ENCODE data around the gene ROBO4. TPM values are rescaled to one million over a fixed set of nuclear protein-coding genes. Genes with fewer than 3 reads are reported as not detected.
A peak's percentile ranks its signal among the peaks of the same experiment; 100 is the strongest.

Gene ROBO4
- total RNA-seq, 1 donor from 2014 or later = 34.4 TPM

- intact Hi-C loops (cut with DNase I) = no loop called here
- ATAC-seq = peak; percentile 40
- no peak for DNase-seq (ENCODE audit: low spot score)
These were observed 4.8 kb downstream of the ROBO4 start for GRCh38 chr11:124892750-124893454.

GRCh38 chr11:124892146-124892545, 5.5 kb downstream of the ROBO4 start:
- intact Hi-C loops (cut with DNase I) = no loop called here
- DNase-seq (ENCODE audit: low spot score) = no peak
- no peak for ATAC-seq

GRCh38 chr11:124891373-124891861, 6.2 kb downstream of the ROBO4 start:
- ATAC-seq = peak; percentile 13
- DNase-seq (ENCODE audit: low spot score) = no peak

GRCh38 chr11:124890683-124891372, 6.8 kb downstream of the ROBO4 start:
- DNase-seq (ENCODE audit: low spot score) = no peak
- intact Hi-C loops (cut with DNase I) = no loop called here
- no peak for ATAC-seq

More at GRCh38 chr11:124891373-124891861, 6.2 kb downstream of the ROBO4 start:
- intact Hi-C loops (cut with DNase I) = no loop called here

- intact Hi-C loops (cut with DNase I) = no loop called here
- ATAC-seq = no peak
These were observed 7.5 kb downstream of the ROBO4 start for GRCh38 chr11:124890151-124890550.

GRCh38 chr11:124889191-124890091, 8.2 kb downstream of the ROBO4 start:
- DNase-seq (ENCODE audit: low spot score) (no peak), ATAC-seq (no peak)
- intact Hi-C loops (cut with DNase I) = no loop called here

More at GRCh38 chr11:124890151-124890550, 7.5 kb downstream of the ROBO4 start:
- DNase-seq (ENCODE audit: low spot score) = no peak

- ATAC-seq (no peak), DNase-seq (ENCODE audit: low spot score) (no peak)
- intact Hi-C loops (cut with DNase I) = no loop called here
These were observed 10.0 kb downstream of the ROBO4 start for GRCh38 chr11:124887667-124888013.

GRCh38 chr11:124886978-124887666, 10.5 kb downstream of the ROBO4 start:
- intact Hi-C loops (cut with DNase I) = no loop called here
- ATAC-seq (no peak), DNase-seq (ENCODE audit: low spot score) (no peak)

GRCh38 chr11:124886476-124886875, 11.2 kb downstream of the ROBO4 start:
- intact Hi-C loops (cut with DNase I) = no loop called here
- DNase-seq (ENCODE audit: low spot score) = no peak
- ATAC-seq = no peak

- ATAC-seq = no peak
- intact Hi-C loops (cut with DNase I) = no loop called here
- no peak for DNase-seq (ENCODE audit: low spot score)
These were observed 12.7 kb downstream of the ROBO4 start for GRCh38 chr11:124884869-124885479.

GRCh38 chr11:124884340-124884739, 13.3 kb downstream of the ROBO4 start:
- intact Hi-C loops (cut with DNase I) = no loop called here
- DNase-seq (ENCODE audit: low spot score) (no peak), ATAC-seq (no peak)

GRCh38 chr11:124882339-124883071, 15.2 kb downstream of the ROBO4 start:
- intact Hi-C loops (cut with DNase I) = no loop called here
- ATAC-seq = peak; percentile 35
- no peak for DNase-seq (ENCODE audit: low spot score)

- no peak for ATAC-seq
- intact Hi-C loops (cut with DNase I) = no loop called here
These were observed 16.7 kb downstream of the ROBO4 start for GRCh38 chr11:124880958-124881357.

GRCh38 chr11:124880290-124880611, 17.4 kb downstream of the ROBO4 start:
- no peak for ATAC-seq
- DNase-seq (ENCODE audit: low spot score) = no peak

More at GRCh38 chr11:124880958-124881357, 16.7 kb downstream of the ROBO4 start:
- DNase-seq (ENCODE audit: low spot score) = no peak

GRCh38 chr11:124879493-124880289, 18.0 kb downstream of the ROBO4 start:
- ATAC-seq (no peak), DNase-seq (ENCODE audit: low spot score) (no peak)
- intact Hi-C loops (cut with DNase I) = no loop called here

More at GRCh38 chr11:124880290-124880611, 17.4 kb downstream of the ROBO4 start:
- intact Hi-C loops (cut with DNase I) = no loop called here

GRCh38 chr11:124878759-124879492, 18.7 kb downstream of the ROBO4 start:
- no peak for DNase-seq (ENCODE audit: low spot score)
- ATAC-seq = no peak
- intact Hi-C loops (cut with DNase I) = no loop called here
